ENCODE measurements around the gene GDF11.

The GDF11 gene

DNA sequence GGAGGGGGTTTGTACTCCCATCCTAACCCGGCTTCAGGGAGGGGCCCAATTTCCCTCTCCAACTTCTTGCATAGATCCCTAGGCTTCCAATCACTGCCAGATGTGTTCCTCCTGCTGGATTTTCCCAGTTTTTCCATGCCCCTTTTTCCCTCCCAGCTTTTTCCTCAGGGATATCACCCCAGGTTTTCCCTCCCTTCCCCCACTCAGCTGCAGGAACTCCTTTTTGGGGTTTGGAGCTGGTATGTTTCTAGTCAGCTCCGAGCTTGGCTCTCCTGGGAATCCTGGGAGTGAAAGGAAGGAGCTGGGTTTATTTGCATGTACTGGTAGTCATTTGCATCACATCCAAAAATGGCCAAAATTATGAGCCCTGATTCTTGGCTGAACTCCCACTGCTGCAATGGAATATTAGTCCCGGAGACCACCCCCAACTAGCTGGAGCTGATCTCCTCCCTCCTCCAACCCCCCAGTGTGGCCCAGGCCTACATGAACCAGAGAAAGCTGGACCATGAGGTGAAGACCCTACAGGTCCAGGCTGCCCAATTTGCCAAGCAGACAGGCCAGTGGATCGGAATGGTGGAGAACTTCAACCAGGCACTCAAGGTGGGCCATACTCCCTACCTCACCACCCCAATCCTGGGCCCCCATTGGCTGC, 24.2 kb upstream of the GDF11 start:
- TF ChIP-seq, protein P1, sequence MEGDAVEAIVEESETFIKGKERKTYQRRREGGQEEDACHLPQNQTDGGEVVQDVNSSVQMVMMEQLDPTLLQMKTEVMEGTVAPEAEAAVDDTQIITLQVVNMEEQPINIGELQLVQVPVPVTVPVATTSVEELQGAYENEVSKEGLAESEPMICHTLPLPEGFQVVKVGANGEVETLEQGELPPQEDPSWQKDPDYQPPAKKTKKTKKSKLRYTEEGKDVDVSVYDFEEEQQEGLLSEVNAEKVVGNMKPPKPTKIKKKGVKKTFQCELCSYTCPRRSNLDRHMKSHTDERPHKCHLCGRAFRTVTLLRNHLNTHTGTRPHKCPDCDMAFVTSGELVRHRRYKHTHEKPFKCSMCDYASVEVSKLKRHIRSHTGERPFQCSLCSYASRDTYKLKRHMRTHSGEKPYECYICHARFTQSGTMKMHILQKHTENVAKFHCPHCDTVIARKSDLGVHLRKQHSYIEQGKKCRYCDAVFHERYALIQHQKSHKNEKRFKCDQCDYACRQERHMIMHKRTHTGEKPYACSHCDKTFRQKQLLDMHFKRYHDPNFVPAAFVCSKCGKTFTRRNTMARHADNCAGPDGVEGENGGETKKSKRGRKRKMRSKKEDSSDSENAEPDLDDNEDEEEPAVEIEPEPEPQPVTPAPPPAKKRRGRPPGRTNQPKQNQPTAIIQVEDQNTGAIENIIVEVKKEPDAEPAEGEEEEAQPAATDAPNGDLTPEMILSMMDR (IDR thresholded peaks at IDR 0.05; ENCODE audit: unreplicated experiment in 3 of 3), result no peak

GRCh38 chr12:55719371-55719770, 23.6 kb upstream of the GDF11 start:
- TF ChIP-seq, protein P1 (IDR thresholded peaks at IDR 0.05; ENCODE audit: unreplicated experiment in 3 of 3), result no peak
- Mint-ChIP-seq H3K27ac (peak overlapping the region; percentile 91 to 93 (median 92)), H3K36me3 (ENCODE audit: low read depth) (peaks cover 10% of the 10 kb centered on the region), H3K27me3 (ENCODE audit: low read depth) (peaks cover 5% of the 10 kb centered on the region), H3K9me3 (no peaks in the 10 kb centered on the region), H3K4me3 (peak overlapping the region; percentile 51 to 94 (median 74)), H3K4me1 (peaks cover 64% of the 10 kb centered on the region)

More for the DNA sequence above, 24.2 kb upstream of the GDF11 start:
- H3K9me3 Mint-ChIP-seq, result no peaks in the 10 kb centered on the region
- peaks cover 8% of the 10 kb centered on the region for H3K36me3 Mint-ChIP-seq (ENCODE audit: low read depth)
- peak overlapping the region; percentile 89 to 94 (median 92) for H3K4me3 Mint-ChIP-seq
- peaks cover 3% of the 10 kb centered on the region for H3K27me3 Mint-ChIP-seq (ENCODE audit: low read depth)
- H3K27ac Mint-ChIP-seq, result peak overlapping the region; percentile 91 to 93 (median 92)
- peaks cover 62% of the 10 kb centered on the region for H3K4me1 Mint-ChIP-seq

GRCh38 chr12:55720071-55720564, 22.8 kb upstream of the GDF11 start, which contains the start of gene RDH5:
Gene RDH5, plus strand, starts transcription at chr12:55720393. Its CDS starts 792 bp downstream, at chr12:55721185.
- peak within 1 kb of the TSS; percentile 51 to 94 (median 74) for H3K4me3 Mint-ChIP-seq

DNA sequence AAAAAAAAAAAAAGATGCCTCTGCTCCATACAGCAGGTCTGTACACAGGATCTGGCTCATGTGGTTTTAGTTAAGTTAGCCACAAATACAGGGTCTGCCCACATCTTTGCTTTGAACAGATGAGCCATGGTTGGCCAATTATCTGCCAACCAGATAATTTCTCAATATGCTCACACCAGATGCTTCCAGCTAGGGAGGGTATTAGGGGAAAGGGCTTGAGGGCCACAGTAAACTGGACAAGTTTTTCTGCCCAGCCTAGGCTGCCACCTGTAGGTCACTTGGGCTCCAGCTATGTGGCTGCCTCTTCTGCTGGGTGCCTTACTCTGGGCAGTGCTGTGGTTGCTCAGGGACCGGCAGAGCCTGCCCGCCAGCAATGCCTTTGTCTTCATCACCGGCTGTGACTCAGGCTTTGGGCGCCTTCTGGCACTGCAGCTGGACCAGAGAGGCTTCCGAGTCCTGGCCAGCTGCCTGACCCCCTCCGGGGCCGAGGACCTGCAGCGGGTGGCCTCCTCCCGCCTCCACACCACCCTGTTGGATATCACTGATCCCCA, 22.0 kb upstream of the GDF11 start:
- Mint-ChIP-seq H3K27ac (peak overlapping the region; percentile 87 to 93 (median 91)), H3K4me3 (peak overlapping the region in 2 of 3 experiments; percentile 48 to 76), H3K4me1 (peaks cover 71% of the 10 kb centered on the region), H3K27me3 (ENCODE audit: low read depth) (peaks cover 5% of the 10 kb centered on the region), H3K36me3 (ENCODE audit: low read depth) (peaks cover 26% of the 10 kb centered on the region), H3K9me3 (no peaks in the 10 kb centered on the region)
- TF ChIP-seq, protein P1 (IDR thresholded peaks at IDR 0.05; ENCODE audit: unreplicated experiment in 3 of 3), result peak in 2 of 3 experiments; percentile 13 to 39

More at GRCh38 chr12:55720071-55720564, 22.8 kb upstream of the GDF11 start, which contains the start of gene RDH5:
- Mint-ChIP-seq H3K27ac (peak within 1 kb of the TSS; percentile 91 to 93 (median 92)), H3K36me3 (ENCODE audit: low read depth) (peaks cover 17% of the 10 kb centered on the region), H3K9me3 (no peaks in the 10 kb centered on the region), H3K4me1 (peaks cover 71% of the 10 kb centered on the region), H3K27me3 (ENCODE audit: low read depth) (peaks cover 5% of the 10 kb centered on the region)
- TF ChIP-seq, protein P1 (IDR thresholded peaks at IDR 0.05; ENCODE audit: unreplicated experiment in 3 of 3), result no peak

- Mint-ChIP-seq H3K4me1 (peaks cover 72% of the 10 kb centered on the region), H3K27me3 (ENCODE audit: low read depth) (peaks cover 5% of the 10 kb centered on the region), H3K4me3 (peak overlapping the region in 1 of 3 experiments; percentile 17), H3K36me3 (ENCODE audit: low read depth) (peaks cover 31% of the 10 kb centered on the region), H3K27ac (peak overlapping the region in 1 of 3 experiments; percentile 10), H3K9me3 (no peaks in the 10 kb centered on the region)
- TF ChIP-seq, protein P1 (IDR thresholded peaks at IDR 0.05; ENCODE audit: unreplicated experiment in 3 of 3), result no peak
These were observed 21.2 kb upstream of the GDF11 start for GRCh38 chr12:55721601-55722213.

Measured in nephron (organoid).